Stimulated activated CD4-positive, alpha-beta T cell treated with anti-CD3 and anti-CD28 coated beads, Interleukin-1b, Interleukin-23, amount 100 ng/mL, for 48 hours (primary cell): ENCODE results near the gene LZTFL1.

Source experiments
- DNase-seq: peaks from one replicate; pipeline ENCODE4 v3.0.0-alpha.2; 2020

LZTFL1 gene, protein sequence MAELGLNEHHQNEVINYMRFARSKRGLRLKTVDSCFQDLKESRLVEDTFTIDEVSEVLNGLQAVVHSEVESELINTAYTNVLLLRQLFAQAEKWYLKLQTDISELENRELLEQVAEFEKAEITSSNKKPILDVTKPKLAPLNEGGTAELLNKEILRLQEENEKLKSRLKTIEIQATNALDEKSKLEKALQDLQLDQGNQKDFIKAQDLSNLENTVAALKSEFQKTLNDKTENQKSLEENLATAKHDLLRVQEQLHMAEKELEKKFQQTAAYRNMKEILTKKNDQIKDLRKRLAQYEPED

DNA sequence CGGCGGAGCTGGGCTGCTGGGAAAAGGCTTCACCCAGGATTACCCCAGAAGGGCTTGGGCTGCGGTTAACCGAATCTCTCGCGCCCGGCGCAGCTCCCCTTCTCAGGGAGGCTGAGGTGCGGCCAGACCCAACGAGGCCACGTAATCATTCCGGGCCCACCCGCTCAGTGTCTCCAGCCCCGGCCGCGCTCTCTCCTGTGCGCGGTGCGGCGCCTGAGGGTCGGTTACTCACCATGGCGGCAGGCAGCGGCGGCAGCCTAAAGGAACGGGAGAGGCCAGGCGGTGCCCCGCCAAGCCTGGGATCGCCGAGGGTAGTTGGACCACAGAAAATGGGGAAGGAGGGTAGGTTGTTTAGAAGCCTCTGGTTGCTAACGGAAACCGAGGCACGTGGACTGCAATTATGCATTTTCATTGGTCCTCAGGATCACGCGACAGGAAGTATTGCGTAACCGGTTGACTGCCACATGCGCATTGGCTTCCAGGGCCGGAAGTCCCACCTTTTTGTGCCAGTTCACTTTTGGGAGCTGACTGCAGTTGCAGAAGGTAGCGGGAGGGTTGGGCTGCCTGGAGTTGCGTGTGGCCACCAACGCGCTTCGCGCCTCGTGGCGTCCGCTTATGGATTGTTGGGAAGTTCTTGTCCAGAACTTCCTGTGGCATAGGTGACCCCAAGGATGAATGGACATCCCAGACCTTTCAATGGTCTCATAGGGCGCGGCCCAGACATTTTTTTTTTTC is at the start of gene LZTFL1:
LZTFL1 (minus strand) TSS at position 363 of the 735 bp plus-strand sequence; CDS start at position 235, 128 bp downstream.
- DNase-seq = peak; percentile 91

DNA sequence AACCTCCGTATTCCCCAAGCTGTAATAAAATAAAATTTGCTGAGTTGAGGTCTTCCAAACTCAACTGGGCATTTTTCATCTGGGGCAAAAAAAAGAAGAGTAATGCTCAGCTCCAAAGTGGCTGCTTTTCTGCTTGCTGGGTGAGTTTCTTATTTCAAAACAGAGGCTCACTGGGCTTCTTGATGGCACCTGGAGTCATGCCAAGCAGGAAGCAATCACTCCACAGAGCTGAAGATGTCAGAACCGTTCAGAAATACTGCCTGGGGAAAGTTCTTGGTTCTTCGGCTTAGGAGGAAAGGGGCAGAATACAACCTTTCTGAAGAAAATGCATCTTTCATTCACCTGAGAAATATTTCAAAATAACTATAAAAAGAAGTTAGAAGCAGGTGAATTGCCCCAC is 48.5 kb upstream of the LZTFL1 start:
- DNase-seq = no peak

DNA sequence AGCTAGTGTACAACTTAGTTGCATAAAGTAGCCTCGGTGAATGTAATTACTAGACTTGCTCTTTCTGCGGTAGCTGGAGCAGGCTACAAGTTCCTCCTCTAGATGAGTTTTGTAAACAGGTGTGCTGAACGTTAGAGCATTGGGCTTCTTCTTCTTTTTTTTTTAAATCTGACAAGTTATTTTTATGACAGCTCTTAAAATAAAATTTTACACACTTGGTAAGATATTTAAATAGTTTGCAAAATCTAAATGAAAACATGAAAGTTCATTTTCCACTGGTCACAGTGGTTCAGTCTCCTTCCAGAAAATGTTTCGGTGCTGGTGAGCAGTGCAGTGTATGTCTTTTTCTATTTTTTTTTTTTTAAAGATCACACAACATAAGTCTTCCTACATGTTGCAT is 47.4 kb upstream of the LZTFL1 start:
- DNase-seq = no peak

DNA sequence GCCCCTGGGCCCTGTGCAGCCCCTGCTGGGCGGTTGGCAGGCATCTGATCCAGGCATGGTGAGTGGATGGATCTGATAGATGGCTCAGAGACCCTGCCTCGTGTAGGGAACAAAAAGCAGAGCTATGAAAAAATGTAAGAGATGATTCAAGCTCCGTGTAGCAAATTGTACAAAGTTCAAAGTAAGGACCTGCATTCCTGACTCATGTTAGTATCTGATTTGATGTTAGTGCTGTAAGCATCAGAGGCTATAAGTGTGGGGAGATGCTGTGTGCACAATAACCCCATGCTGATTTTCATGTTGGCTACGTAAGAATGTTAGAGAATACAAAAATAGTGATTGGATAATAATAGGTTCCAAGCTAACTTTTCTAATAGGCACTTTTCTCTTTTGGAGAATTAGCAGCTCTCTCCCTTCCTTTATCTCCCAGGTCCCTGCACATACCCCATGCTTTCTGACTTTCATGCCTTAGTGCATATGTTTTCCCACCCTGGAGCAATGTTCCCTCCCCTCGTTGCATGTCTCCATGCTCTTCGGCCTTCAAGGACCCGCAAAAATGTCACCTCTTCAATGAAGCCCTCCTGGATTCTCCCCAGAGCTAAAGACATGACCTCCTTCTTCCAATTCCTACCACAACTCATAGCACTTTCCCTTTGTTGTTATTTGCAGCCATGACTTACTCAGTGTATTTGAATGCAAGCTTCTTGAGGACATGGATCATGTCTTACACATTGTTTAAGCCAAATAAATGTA is 46.0 kb upstream of the LZTFL1 start:
- no peak for DNase-seq

DNA sequence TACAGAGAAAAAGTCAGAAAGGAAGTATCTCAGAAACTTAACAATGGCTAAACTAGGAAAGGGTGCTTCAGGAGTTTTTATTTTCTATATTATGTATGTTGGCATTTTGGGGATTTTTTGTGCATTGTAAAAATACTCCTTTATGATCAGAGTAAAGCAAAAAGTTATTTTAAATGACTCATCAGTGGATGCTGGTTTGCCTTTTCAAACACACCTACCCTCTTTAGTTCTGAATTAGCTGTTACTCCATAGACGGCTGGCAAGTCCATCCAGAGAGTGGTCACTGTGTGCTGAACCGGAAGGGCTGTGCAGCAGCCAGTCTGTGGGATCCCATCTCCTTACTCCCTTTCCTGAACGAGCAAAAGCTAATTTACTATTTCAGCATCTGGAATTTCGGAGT is 45.4 kb upstream of the LZTFL1 start:
- no peak for DNase-seq

DNA sequence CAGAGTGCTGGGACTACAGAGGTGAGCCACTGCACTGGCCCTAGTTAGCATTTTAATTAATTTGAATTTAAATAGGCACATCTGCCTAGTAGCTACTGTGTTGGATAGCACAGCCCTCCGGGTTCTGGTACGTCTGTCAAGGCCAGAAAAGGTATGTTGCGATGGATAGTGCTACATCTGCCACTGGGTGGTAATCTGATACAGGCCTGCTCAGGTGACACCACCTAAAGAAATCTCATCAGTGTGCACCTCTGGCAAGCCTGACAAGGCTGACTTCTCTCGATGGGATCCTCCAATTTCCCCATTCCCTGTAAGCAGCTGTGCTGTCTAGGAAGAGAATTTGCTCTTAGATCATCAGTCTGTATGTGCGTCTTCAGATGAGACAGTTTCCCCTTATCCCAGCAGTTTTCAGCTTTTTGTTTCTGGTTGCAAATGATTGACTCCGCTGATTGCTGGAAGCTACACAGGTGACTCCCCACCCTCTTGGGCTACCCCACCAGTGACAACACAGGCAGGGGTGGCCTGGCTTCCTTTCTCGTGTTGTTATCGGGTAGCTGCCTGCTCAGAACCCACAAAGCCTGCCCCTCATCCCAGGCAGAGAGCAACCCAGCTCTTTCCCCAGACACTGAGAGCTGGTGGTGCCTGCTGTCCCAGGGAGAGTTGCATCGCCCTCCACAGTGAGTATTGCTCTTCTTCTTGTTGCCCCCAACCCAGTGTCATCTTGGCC is 44.2 kb upstream of the LZTFL1 start, which contains the start of gene CCR9:
CCR9 (plus strand) TSS at position 565 of the 727 bp plus-strand sequence. CDS start 8,391 bp downstream, outside the sequence.
- DNase-seq = no peak

DNA sequence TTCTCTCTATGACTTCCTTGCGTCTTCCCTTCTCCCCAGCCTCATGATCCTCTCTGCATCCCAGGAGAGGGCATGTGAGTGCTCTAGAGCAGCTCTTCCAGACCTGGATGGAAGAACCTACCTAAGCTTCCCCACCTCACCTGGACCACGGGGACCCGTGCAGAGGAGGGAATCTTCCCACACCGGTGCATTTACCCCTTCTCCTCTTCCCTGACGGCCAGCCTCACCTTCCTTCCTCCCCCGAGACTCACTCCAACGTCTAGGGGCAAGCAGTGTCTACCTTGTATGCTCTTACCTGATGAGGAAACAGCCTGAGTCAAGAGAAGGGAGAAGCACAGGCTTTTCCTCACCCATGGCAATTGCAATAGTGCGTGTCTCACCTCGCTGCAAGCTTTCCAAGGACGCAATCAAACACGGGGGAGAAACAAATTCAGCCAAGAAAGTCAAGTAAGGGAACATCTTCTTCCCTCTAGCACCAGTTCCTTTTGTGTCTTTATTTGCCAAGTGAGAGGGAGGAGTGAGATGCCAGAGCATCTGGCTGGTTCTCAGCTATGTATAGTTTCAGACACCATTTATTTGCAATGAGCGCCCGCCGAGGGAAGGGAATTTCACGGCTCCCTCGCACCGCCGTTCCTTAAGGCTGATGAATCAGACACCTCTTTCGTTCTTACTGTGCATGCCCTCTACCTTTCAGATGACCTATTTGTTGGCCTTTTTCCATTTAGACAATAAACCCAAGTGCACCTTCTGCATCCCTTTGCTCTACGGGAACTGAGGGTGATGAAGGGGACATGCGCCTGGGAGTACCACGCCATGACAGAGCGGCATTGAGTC is 42.7 kb upstream of the LZTFL1 start:
- no peak for DNase-seq

DNA sequence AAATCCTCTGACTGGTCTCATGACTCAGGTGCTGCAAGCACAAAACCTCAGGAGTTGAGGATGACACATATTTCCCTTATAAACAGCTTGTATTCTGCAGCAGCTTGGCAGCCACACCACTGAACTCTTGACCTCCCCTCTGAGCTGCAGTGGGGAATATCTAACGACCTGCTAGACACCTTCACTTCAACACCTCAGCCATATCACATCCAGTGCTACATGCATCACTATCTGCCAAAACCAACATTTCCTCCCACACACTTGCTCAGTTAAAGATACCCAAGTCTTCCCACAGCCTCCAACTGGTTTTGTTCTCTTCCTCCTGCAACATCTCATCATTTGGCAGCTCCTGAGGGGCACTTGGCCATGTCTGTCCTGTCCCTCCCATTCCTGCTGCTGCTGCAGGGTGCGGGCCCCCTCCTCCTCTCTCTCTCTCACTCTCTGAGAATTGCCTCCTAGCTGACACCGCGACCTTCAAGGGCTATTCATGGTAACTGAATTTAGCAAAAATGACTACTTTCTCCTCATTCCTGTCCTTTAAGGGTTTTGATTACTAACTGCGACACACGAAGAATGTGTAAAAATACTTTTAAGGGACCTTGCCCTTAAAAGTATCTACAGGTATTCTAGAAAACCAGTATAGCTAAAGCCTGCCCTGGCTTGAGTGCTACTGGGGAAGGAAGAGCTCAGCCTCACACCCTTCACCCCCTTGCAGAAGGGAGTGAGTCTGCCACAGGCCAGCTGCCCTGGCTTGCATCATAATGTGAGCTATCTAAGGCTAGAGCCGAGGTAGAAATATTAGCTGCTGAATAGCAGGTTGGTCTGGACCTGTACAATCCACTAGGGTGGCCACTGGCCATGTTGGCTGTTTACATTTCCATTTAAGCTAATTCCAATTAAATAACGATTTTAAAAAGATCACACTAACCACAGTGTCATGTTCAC is 39.4 kb upstream of the LZTFL1 start:
- peak; percentile 40 for DNase-seq

DNA sequence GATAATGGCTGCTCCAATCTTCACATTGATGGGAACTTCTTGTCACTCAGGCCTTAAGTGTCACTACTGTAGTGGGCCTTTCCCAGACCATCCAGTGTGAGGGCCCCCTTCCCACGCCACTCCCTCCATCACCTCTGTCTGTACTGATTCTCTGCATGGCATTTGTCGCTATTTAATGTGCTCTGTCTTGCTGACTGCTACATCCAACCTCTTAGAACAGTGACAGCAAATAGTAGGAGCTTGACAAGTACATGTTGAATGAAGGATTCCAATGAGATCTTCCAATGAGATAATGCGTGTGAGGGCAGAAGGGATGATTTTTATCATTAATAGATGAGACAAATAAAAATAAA is 38.8 kb upstream of the LZTFL1 start:
- no peak for DNase-seq

DNA sequence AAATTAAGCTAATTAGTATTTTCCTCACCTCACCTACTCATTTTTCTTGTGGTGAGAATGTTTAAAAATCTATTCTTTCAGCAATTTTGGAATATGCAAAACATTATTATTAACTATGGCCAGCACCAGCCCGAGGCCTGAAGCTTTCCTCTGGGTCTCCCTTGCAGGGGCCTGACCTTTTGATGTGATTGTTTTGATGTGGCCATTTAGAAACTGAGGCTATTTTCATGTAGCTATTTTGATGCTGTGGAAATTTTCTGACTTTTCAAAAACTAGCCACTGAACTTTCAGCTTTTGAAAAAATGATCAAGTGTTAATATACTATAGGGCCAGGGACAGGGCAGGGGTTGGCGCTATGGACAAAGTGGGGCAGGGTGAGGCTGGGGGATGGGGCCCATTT is 36.2 kb upstream of the LZTFL1 start:
- no peak for DNase-seq

DNA sequence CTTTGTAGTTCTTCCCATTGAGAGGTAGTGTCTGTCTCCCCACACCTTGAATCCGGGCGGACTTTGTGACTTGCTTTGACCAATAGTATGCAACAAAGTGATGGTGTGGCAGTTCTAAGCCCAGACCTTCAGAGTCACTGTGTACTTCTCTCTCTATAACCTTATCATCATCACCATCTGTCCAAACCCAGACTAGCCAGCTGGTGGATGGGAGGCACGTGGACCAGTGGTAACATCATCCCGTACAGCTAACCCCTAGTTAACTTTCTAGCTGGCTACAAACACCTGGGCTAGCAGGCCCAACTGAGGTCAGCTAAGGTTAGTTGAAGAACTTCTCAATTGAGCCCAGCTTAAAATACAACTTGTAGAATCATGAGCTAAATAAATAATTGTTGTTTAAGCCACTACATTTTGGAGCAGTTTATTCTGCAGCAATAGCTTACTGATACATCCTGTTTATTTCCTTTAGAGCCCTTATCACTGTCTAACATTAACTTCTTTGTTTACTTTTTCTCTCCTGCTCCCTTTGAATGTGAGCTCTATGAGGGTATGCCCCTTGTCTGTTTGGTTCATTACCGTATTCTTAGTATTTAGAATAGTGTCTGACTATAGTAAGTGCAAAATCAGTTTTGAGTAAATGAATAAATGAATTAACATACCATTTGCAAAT is 32.9 kb upstream of the LZTFL1 start:
- DNase-seq = no peak

DNA sequence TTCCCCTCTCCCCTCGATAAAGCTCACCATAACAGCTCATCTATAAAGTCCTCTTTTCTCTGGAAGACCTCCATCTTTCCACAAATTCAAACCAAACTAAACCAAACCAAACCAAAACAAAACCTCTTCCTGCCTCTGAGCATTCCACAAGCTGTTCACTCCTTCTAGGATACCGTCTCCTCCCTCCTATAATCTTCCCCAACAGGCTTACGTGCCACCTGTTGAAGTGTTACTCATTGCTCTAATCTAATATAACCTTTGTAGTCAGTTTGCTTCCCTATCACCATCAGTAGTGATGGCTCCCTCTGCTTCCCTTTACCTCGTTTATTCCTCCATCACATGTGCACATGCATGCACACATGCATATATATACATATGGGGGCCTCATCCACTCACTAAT is 31.7 kb upstream of the LZTFL1 start:
- DNase-seq = no peak

DNA sequence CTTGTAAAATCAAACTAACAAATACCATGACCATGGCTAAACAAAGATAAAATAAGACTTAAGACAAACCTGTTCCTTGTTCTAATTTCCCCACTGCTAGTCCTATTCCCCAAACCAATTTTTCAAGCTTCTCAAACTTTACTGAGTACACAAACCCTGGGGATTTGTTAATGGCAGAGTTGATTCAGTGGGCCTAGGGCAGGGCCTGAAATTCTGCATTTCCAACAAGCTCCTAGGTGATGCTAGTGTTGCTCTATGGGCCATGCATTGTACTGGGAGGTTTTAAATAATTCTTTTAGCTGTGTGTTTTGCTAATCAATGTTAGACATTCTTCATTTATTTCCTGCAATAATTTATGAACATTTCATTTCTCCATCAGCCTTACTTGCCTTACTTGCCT is 31.1 kb upstream of the LZTFL1 start:
- DNase-seq = no peak

DNA sequence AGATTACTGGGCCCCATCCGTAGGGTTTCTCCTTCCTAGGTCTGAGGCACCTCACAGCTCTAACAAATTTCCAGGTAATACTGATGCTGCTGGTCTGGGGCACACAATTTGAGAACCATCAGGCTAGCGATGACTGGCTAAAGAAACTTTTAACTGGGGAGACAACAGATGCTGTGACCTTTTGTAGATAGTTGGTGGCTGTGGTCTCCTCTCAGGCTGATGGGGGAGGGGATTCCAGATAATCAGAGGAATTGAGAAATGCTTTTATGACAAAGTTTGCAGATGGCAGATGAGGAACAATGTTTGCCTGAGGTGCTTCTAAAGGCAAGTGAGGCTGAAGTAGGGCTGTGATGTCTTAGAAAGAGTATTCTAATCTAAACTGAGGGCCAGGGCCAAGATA is 30.6 kb upstream of the LZTFL1 start:
- DNase-seq = no peak

DNA sequence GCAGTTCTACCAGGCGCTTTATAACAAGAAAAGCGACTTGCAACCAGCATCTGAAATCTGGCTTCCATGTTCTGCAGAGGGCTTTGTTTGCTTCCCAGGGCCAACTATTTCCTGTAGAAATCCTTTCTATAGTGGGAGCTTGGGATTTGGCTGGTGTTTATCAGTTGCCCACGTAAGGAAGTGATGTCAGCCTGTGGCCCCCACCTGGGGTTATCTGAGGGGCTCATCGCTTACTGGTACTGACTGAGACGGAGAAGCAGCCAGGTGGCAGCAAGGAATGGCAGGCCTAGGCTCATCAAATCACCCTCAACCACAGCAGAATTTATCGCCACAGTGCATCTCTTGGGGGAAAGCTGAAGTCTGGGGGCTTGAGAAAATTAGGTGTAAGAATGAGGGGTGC is 29.9 kb upstream of the LZTFL1 start:
- no peak for DNase-seq

DNA sequence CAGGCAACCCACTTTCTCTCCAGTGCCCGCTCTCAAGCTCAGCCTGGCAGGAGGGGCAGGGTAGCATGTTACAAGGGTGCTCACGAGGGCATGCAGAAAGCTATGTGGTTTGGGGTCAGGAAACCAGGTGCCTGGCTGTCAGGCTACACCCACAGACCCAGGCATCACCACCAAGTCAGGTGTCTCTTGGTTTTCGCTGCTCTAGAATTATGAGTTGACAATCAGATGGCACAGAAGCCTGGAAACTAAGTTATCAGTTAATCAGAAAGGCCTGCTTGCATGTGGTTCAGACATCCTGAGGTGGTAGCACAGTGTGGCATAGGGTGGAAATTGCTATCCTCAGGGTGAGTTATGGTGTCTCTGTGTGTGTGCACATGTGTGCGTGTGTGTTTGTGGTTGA is 28.2 kb upstream of the LZTFL1 start:
- peak; percentile 50 for DNase-seq

DNA sequence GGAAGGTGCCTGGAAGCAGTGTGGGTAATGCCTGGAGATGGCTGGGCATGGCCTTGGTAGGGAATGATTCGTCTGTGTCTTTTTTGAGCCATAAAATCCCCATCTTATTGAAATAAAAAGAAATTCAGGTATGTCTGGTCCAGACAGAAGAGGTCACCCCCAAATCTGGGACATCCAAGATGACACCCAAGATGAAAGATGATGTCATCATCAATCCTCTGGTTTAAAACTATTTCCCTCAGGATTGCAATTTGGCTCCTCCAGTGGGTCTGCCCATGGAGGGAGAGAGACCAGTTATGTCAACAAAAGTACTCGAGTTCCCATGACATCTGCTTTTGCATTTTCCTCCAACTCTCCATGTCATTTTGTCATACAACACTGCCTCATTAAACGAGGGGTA is 27.7 kb upstream of the LZTFL1 start:
- DNase-seq = no peak

DNA sequence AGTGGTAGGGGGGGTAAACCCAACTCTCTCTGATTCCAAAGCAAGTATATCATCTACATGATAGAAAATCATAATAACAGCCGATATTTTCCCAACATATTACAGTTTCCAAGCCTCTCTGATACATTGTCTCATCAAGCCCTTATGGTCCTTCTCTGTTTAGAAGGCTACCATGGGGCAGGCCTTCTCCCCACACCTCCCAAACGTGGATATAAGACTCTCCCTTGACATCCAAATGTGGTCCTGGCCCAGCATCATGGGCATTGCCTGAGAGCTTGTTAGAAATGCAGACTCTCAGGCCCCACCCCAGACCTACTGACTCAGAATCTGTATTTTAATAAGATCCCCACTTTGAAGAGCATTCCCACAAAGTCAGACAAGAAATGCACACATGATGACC is 26.7 kb upstream of the LZTFL1 start:
- DNase-seq = no peak

DNA sequence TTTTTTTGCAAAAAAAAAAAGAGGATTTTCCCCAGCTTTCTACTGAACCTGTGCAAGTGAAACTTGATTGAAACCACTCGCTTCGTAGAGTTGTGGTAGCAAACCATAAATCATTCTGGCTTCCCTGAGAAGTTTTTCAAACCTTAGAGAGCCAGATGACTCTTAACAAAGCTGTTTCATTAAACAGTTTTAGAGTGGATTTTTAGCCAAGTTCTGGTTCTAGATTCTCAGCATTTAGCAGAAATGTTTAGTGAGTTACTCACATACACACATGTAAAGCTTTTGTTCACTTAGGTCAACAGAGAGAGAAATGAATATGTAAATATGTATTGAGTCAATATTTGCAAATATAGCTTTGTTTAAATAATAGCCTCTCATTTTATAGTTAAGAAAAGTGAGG is 26.3 kb upstream of the LZTFL1 start:
- DNase-seq = no peak

DNA sequence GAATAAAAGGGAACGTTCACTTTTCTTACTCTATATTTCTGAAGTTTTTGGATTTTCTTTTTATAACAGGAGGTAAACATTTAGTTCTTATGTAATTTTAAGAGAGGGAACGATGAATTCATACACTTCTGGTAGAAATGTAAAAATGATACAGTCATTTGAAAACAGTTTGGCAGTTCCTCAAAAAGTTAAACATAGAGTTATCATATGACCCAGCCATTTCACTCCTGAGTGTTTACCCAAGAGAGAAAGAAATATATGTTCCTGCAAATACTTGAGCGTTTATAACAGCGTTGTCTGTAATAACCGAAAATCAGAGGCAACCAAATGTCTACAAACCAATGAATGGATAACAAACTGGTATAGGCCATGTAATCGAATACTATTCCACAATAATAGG is 23.6 kb upstream of the LZTFL1 start:
- DNase-seq = no peak
